ENCODE measurements around the gene BTBD8.

BTBD8 gene

DNA sequence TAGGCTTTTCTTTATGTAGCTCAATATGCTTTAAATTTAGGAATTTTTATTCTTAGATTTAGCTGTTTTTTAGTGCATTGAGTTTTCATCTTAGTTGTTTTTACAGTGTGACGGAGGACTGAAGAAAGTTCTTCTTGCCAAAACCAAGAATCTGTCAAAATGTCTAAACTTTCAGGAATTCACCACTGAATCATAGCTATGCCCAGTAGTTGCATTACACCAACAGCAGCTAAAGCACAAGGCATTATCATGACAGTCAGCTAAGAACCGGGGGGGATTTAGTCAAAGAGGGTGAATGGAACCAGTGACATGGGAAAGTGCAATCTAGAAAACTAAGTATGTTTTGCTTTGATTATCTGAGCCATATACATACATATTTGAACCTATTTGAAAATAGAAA, 131.0 kb downstream of the BTBD8 start:
- H3K4me2 ChIP-seq (ENCODE audit: low read length): no peak overlapping the region
- H4K20me1 ChIP-seq (ENCODE audit: control insufficient read depth, insufficient read depth, low read depth, low read length): no peaks in the 10 kb centered on the region

DNA sequence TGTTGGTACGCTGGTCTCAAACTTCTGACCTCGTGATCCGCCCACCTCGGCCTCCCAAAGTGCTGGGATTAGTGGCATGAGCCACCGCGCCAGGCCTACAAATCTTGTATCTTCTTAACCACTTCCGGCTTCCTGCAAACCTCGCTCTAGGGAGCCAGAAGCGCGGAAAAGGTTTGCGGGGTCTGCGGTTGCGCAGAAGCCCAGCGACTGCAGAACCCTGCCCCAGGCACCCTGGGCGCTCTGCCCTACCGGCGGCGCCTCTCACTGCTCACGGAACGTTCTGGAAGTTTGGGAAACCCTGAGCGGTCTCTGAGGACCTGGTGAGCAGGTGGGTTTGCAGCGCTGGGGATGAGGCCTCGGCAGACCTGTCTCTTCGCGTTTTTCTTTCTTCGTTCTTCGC, 137.6 kb downstream of the BTBD8 start, which contains the start of gene C1orf146:
Gene C1orf146, plus strand, starts transcription at position 195 of the 400 bp plus-strand sequence. CDS start 13,506 bp downstream, outside the sequence.
- Histone ChIP-seq H3K36me3 (ENCODE audit: control insufficient read depth, low read length) (no peaks in the 10 kb centered on the region), H3K4me2 (ENCODE audit: low read length) (no peak within 1 kb of the TSS), H3K4me3 (ENCODE audit: low read length) (no peak within 1 kb of the TSS), H3K27me3 (ENCODE audit: control insufficient read depth, low read length) (no peaks in the 10 kb centered on the region), H3K9me3 (ENCODE audit: control insufficient read depth, insufficient read depth, low read length) (no peaks in the 10 kb centered on the region), H3F3A (ENCODE audit: control insufficient read depth, insufficient read depth) (no peaks in the 10 kb centered on the region), H3K4me1 (ENCODE audit: control insufficient read depth, low read length) (no peaks in the 10 kb centered on the region), H3K27ac (ENCODE audit: low read depth, low read length) (no peak within 1 kb of the TSS), H3K9me2 (replicated peaks; ENCODE audit: control insufficient read depth, low read length) (no peaks in the 10 kb centered on the region), H4K20me1 (ENCODE audit: control insufficient read depth, insufficient read depth, low read depth, low read length) (no peaks in the 10 kb centered on the region), H3K79me2 (ENCODE audit: control insufficient read depth, low read length) (no peaks in the 10 kb centered on the region)
- no peak for TF ChIP-seq EZH2phosphoT487 (IDR thresholded peaks at IDR 0.05; ENCODE audit: borderline replicate concordance, low read length)
- TF ChIP-seq, protein P1, sequence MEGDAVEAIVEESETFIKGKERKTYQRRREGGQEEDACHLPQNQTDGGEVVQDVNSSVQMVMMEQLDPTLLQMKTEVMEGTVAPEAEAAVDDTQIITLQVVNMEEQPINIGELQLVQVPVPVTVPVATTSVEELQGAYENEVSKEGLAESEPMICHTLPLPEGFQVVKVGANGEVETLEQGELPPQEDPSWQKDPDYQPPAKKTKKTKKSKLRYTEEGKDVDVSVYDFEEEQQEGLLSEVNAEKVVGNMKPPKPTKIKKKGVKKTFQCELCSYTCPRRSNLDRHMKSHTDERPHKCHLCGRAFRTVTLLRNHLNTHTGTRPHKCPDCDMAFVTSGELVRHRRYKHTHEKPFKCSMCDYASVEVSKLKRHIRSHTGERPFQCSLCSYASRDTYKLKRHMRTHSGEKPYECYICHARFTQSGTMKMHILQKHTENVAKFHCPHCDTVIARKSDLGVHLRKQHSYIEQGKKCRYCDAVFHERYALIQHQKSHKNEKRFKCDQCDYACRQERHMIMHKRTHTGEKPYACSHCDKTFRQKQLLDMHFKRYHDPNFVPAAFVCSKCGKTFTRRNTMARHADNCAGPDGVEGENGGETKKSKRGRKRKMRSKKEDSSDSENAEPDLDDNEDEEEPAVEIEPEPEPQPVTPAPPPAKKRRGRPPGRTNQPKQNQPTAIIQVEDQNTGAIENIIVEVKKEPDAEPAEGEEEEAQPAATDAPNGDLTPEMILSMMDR (IDR thresholded peaks at IDR 0.05; ENCODE audit: low read depth, low read length, poor library complexity, severe bottlenecking): no peak

More for the DNA sequence above, 131.0 kb downstream of the BTBD8 start:
- H3K36me3 ChIP-seq (ENCODE audit: control insufficient read depth, low read length): no peaks in the 10 kb centered on the region
- 0 out of 2 replicates have a peak, but pooled peaks cover 3% of the 10 kb centered on the region for H3K9me3 ChIP-seq (ENCODE audit: control insufficient read depth, insufficient read depth, low read length)
- TF ChIP-seq, protein P1 (IDR thresholded peaks at IDR 0.05; ENCODE audit: low read depth, low read length, poor library complexity, severe bottlenecking): no peak
- no peak for TF ChIP-seq EZH2phosphoT487 (IDR thresholded peaks at IDR 0.05; ENCODE audit: borderline replicate concordance, low read length)
- H3F3A ChIP-seq (ENCODE audit: control insufficient read depth, insufficient read depth): no peaks in the 10 kb centered on the region
- no peaks in the 10 kb centered on the region for H3K9me2 ChIP-seq (replicated peaks; ENCODE audit: control insufficient read depth, low read length)
- H3K79me2 ChIP-seq (ENCODE audit: control insufficient read depth, low read length): no peaks in the 10 kb centered on the region
- H3K27ac ChIP-seq (ENCODE audit: low read depth, low read length): no peak overlapping the region
- no peaks in the 10 kb centered on the region for H3K4me1 ChIP-seq (ENCODE audit: control insufficient read depth, low read length)
- H3K4me3 ChIP-seq (ENCODE audit: low read length): no peak overlapping the region
- H3K27me3 ChIP-seq (ENCODE audit: control insufficient read depth, low read length): no peaks in the 10 kb centered on the region

DNA sequence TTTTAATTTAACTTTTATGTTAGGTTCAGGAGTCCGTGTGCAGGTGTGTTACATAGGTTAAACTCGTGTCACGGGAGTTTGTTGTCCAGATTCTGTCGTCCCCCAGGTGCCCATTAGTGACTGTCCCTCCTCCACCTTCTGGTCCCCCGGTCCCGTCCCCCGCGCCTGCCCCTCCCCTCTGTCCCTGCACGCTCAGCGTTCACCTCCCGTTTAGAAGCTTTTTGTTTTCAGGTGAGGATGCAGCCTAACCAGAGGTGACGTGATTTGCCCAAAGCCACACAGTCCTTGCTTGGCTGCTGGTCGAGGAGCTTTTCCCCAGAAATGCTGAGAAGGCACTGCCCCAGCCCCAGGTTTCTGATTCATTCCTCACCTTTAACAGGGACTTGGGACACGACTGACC, 138.4 kb downstream of the BTBD8 start:
- no peaks in the 10 kb centered on the region for H3K4me1 ChIP-seq (ENCODE audit: control insufficient read depth, low read length)
- H3K4me3 ChIP-seq (ENCODE audit: low read length): no peak overlapping the region
- H3K79me2 ChIP-seq (ENCODE audit: control insufficient read depth, low read length): no peaks in the 10 kb centered on the region
- TF ChIP-seq EZH2phosphoT487 (IDR thresholded peaks at IDR 0.05; ENCODE audit: borderline replicate concordance, low read length): no peak
- TF ChIP-seq, protein P1 (IDR thresholded peaks at IDR 0.05; ENCODE audit: low read depth, low read length, poor library complexity, severe bottlenecking): no peak
- no peaks in the 10 kb centered on the region for H4K20me1 ChIP-seq (ENCODE audit: control insufficient read depth, insufficient read depth, low read depth, low read length)
- H3K27ac ChIP-seq (ENCODE audit: low read depth, low read length): no peak overlapping the region
- H3K36me3 ChIP-seq (ENCODE audit: control insufficient read depth, low read length): no peaks in the 10 kb centered on the region
- no peaks in the 10 kb centered on the region for H3F3A ChIP-seq (ENCODE audit: control insufficient read depth, insufficient read depth)
- no peak overlapping the region for H3K4me2 ChIP-seq (ENCODE audit: low read length)
- H3K9me2 ChIP-seq (replicated peaks; ENCODE audit: control insufficient read depth, low read length): no peaks in the 10 kb centered on the region
- H3K27me3 ChIP-seq (ENCODE audit: control insufficient read depth, low read length): no peaks in the 10 kb centered on the region
- H3K9me3 ChIP-seq (ENCODE audit: control insufficient read depth, insufficient read depth, low read length): no peaks in the 10 kb centered on the region

Data from DOHH2 (cell line).